ENCODE measurements around the gene PLXNA4. TPM values are rescaled to one million over a fixed set of nuclear protein-coding genes. Genes with fewer than 3 reads are reported as not detected.

Gene PLXNA4
- total and polyA plus RNA-seq, 9 of the 15 experiments (the other 6 are each of a cell fraction or from before 2014, with no cell fraction given): under 0.01 to 0.09 TPM; not detected in 7

DNA sequence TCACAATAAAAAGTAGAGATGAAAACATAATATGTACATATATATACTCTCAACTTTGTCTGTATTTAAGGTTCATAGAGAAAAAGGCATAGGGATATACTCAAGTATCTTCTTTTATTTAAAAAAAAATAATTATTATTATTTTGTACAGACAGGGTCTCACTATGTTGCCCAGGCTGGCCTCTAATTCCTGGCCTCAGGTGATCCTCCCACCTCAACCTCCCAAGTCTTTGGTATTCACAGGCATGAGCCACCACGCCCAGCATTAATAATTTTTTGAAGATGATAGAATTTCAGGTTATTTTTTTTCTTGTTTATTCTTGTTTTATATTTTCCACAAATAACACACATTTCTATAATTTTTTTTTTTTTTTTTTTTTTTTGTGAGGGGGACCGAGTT is 113.8 kb downstream of the PLXNA4 start:
- DNase-seq (ENCODE audit: extremely low read depth in 1 of 4, low spot score in 3 of 4) (no peak), ATAC-seq (no peak), FAIRE-seq (no peak)
- Histone ChIP-seq H3K79me2 (ENCODE audit: control insufficient read depth, insufficient read depth, low read length) (no peaks in the 10 kb centered on the region), H4K20me1 (replicated peaks; ENCODE audit: control insufficient read depth, insufficient read depth, low read length) (no peaks in the 10 kb centered on the region), H3K27me3 (ENCODE audit: control insufficient read depth in 2 of 2, insufficient read depth in 2 of 2, low read length in 2 of 2) (peaks cover 8 to 26% of the 10 kb centered on the region in 2 experiments), H3K36me3 (ENCODE audit: control insufficient read depth, insufficient read depth, low read length) (no peaks in the 10 kb centered on the region), H3K9ac (ENCODE audit: insufficient read depth in 1 of 2, low read depth in 2 of 2, low read length in 2 of 2) (no peak overlapping the region), H3K4me1 (replicated peaks in 1 of 2; ENCODE audit: control insufficient read depth in 2 of 2, insufficient read depth in 2 of 2, low read length in 2 of 2) (no peaks in the 10 kb centered on the region), H3K9me1 (ENCODE audit: control insufficient read depth, insufficient read depth, low read length) (no peaks in the 10 kb centered on the region), H3K9me3 (replicated peaks; ENCODE audit: control insufficient read depth, insufficient read depth, low read depth, low read length) (no peaks in the 10 kb centered on the region), H3K4me2 (ENCODE audit: insufficient read depth, low read length) (no peak overlapping the region), H3K27ac (ENCODE audit: extremely low read depth, low read depth, low read length) (no peak overlapping the region), H3K4me3 (no peak overlapping the region), H2AFZ (ENCODE audit: low read depth, low read length) (no peak overlapping the region)
- TF ChIP-seq ZNF121 (CRISPR knock-in tag; conservative IDR thresholded peaks at IDR 0.05): peak; percentile 31
- TF ChIP-seq NBN (IDR thresholded peaks at IDR 0.05; ENCODE audit: low read depth): no peak
- TF ChIP-seq RBM25 (IDR thresholded peaks at IDR 0.05; ENCODE audit: low read depth, low read length, severe bottlenecking): peak; percentile 80
- ChIA-PET POLR2A (no interaction called here), CTCF (ENCODE audit: low intra/inter-chr PET ratio) (interaction anchor here (0.7 kb wide), 1 partner anchor 654 kb away, joined by 5 read pairs; no protein-coding TSS in a partner anchor)
- intact Hi-C loops (cut with micrococcal nuclease): no loop called here
- BruUV-seq (replicated peaks): no TSS peak
- in situ Hi-C loops (cut with MboI): no loop called here
- WGBS (ENCODE audit: insufficient coverage, low coverage, missing lambda C conversion rate): 0% methylated on average over 2 of the region's 2 CpGs

DNA sequence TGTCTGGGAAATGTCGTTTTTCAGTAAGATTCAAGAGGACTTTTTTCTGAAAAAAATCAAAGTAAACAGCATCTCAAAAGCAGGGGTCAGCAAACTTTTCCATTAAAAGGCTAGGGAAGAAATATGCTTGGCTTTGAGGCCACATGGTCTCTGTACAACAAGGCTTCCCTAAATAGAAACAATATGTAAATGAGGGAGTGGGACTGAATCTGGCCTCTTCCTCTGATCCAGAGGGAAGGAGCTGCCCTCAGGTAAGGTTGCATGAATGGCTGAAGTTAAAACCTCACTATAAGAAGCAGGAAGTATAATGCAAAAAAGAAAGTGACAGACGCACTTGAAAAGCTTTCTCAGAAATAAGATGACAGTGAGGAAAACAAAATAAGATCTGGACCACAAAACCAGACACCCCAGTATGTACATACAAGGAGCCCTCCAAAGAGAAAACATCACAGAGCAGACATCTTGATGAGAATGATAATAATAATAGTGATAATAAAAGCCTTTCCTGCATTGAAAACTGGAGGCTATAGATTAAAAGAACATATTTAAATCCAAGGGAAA is 115.2 kb downstream of the PLXNA4 start:
- 3% methylated on average over 2 of the region's 2 CpGs for WGBS (ENCODE audit: insufficient coverage, low coverage, missing lambda C conversion rate)
- no peak overlapping the region for H3K4me3 ChIP-seq
- no peaks in the 10 kb centered on the region for H3K36me3 ChIP-seq (ENCODE audit: control insufficient read depth, insufficient read depth, low read length)
- in situ Hi-C loops (cut with MboI): no loop called here
- intact Hi-C loops (cut with micrococcal nuclease): no loop called here
- no peaks in the 10 kb centered on the region for H3K79me2 ChIP-seq (ENCODE audit: control insufficient read depth, insufficient read depth, low read length)
- no peaks in the 10 kb centered on the region for H3K9me3 ChIP-seq (replicated peaks; ENCODE audit: control insufficient read depth, insufficient read depth, low read depth, low read length)
- H3K27me3 ChIP-seq (ENCODE audit: control insufficient read depth in 2 of 2, insufficient read depth in 2 of 2, low read length in 2 of 2): peaks cover 8 to 18% of the 10 kb centered on the region in 2 experiments
- ChIA-PET CTCF (ENCODE audit: low intra/inter-chr PET ratio) (interaction anchor here (0.6 kb wide), 1 partner anchor 733 kb away, joined by 4 read pairs; no protein-coding TSS in a partner anchor), POLR2A (no interaction called here)
- BruUV-seq (replicated peaks): no TSS peak
- no peak for ATAC-seq
- DNase-seq (ENCODE audit: extremely low read depth in 1 of 4, low spot score in 3 of 4): no peak
- FAIRE-seq: peak; percentile 37
- H3K27ac ChIP-seq (ENCODE audit: extremely low read depth, low read depth, low read length): no peak overlapping the region
- no peak overlapping the region for H3K4me2 ChIP-seq (ENCODE audit: insufficient read depth, low read length)
- H3K4me1 ChIP-seq (replicated peaks in 1 of 2; ENCODE audit: control insufficient read depth in 2 of 2, insufficient read depth in 2 of 2, low read length in 2 of 2): no peaks in the 10 kb centered on the region
- no peak overlapping the region for H3K9ac ChIP-seq (ENCODE audit: insufficient read depth in 1 of 2, low read depth in 2 of 2, low read length in 2 of 2)
- H3K9me1 ChIP-seq (ENCODE audit: control insufficient read depth, insufficient read depth, low read length): no peaks in the 10 kb centered on the region
- no peak overlapping the region for H2AFZ ChIP-seq (ENCODE audit: low read depth, low read length)
- H4K20me1 ChIP-seq (replicated peaks; ENCODE audit: control insufficient read depth, insufficient read depth, low read length): no peaks in the 10 kb centered on the region
- TF ChIP-seq AFF1 (IDR thresholded peaks at IDR 0.05; ENCODE audit: low read depth in 1 of 2, partially characterized antibody in 2 of 2): no peak
- TF ChIP-seq, protein P1, sequence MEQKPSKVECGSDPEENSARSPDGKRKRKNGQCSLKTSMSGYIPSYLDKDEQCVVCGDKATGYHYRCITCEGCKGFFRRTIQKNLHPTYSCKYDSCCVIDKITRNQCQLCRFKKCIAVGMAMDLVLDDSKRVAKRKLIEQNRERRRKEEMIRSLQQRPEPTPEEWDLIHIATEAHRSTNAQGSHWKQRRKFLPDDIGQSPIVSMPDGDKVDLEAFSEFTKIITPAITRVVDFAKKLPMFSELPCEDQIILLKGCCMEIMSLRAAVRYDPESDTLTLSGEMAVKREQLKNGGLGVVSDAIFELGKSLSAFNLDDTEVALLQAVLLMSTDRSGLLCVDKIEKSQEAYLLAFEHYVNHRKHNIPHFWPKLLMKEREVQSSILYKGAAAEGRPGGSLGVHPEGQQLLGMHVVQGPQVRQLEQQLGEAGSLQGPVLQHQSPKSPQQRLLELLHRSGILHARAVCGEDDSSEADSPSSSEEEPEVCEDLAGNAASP (IDR thresholded peaks at IDR 0.05): no peak
- TF ChIP-seq TGIF2 (CRISPR knock-in tag; IDR thresholded peaks at IDR 0.05): no peak
- no peak for TF ChIP-seq CTCFL (IDR thresholded peaks at IDR 0.05; ENCODE audit: borderline replicate concordance, insufficient read depth, low read depth, low read length, poor library complexity, severe bottlenecking)
